Measurements from ENCODE around the gene RASSF4.

DNA sequence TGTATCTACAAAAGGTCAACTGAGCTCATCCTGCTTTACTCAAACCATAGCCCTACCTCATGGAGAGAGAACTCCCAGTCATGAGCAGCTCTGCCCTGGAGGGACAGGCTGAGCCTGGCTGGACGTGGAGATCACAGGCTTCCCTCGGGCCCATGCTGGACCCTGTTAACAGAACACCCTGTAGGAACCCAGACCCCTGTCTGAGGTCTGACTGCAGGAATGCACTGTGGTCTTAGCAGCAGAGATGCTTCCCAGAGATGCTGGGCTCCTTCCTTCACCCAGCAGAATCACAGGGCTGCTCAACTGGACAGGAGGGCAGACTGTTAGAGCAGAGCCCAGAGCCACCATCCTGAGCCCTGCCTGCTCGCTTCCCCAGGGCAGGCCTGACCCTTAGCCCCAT lies 47.7 kb upstream of the RASSF4 start:
- TF ChIP-seq GATA2 (IDR thresholded peaks at IDR 0.05; ENCODE audit: insufficient read depth, insufficient read length, low read depth, low read length) (no peak), POLR2A (IDR thresholded peaks at IDR 0.05; ENCODE audit: low read depth, low read length) (no peak), EZH2 (IDR thresholded peaks at IDR 0.05; ENCODE audit: borderline replicate concordance, low read depth, low read length, severe bottlenecking) (no peak), POLR2AphosphoS5 (IDR thresholded peaks at IDR 0.05; ENCODE audit: insufficient read depth, low read depth, low read length) (no peak), FOS (IDR thresholded peaks at IDR 0.05; ENCODE audit: borderline replicate concordance, insufficient read depth, low read length) (no peak), JUN (IDR thresholded peaks at IDR 0.05; ENCODE audit: borderline replicate concordance, insufficient read depth, insufficient read length, low read depth) (no peak), MYC (IDR thresholded peaks at IDR 0.05; ENCODE audit: low read depth, low read length) (no peak)
- TF ChIP-seq, protein P1, sequence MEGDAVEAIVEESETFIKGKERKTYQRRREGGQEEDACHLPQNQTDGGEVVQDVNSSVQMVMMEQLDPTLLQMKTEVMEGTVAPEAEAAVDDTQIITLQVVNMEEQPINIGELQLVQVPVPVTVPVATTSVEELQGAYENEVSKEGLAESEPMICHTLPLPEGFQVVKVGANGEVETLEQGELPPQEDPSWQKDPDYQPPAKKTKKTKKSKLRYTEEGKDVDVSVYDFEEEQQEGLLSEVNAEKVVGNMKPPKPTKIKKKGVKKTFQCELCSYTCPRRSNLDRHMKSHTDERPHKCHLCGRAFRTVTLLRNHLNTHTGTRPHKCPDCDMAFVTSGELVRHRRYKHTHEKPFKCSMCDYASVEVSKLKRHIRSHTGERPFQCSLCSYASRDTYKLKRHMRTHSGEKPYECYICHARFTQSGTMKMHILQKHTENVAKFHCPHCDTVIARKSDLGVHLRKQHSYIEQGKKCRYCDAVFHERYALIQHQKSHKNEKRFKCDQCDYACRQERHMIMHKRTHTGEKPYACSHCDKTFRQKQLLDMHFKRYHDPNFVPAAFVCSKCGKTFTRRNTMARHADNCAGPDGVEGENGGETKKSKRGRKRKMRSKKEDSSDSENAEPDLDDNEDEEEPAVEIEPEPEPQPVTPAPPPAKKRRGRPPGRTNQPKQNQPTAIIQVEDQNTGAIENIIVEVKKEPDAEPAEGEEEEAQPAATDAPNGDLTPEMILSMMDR (IDR thresholded peaks at IDR 0.05; ENCODE audit: extremely low read depth in 1 of 2, insufficient read depth in 1 of 2, low read depth in 1 of 2, low read length in 2 of 2): no peak
- TF ChIP-seq, protein P2, sequence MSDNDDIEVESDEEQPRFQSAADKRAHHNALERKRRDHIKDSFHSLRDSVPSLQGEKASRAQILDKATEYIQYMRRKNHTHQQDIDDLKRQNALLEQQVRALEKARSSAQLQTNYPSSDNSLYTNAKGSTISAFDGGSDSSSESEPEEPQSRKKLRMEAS (IDR thresholded peaks at IDR 0.05; ENCODE audit: insufficient read depth, insufficient read length): no peak
